Measurements from ENCODE around the gene NDUFA1. TPM values are rescaled to one million over a fixed set of nuclear protein-coding genes. Genes with fewer than 3 reads are reported as not detected.
"Not testable (repeated sequence)": the region's sequence is repeated elsewhere in the genome, so short reads cannot be mapped to it uniquely, and the experiment has no call there.

Gene NDUFA1
- total and polyA plus RNA-seq, 2 experiments from 2014 or later, result 68.3 to 324 TPM

- TF ChIP-seq EZH2phosphoT487 (IDR thresholded peaks at IDR 0.05; ENCODE audit: low read depth, severe bottlenecking, unreplicated experiment), result no peak
- TF ChIP-seq CTCF (IDR thresholded peaks at IDR 0.05; ENCODE audit: poor library complexity), result no peak
- TF ChIP-seq EZH2 (IDR thresholded peaks at IDR 0.05; ENCODE audit: borderline replicate concordance), result no peak
- no peaks in the 10 kb centered on the region for H3K4me1 ChIP-seq (ENCODE audit: insufficient read depth)
- no peak overlapping the region for H2AFZ ChIP-seq
- H3K9me2 ChIP-seq (replicated peaks; ENCODE audit: insufficient read depth), result no peaks in the 10 kb centered on the region
- WGBS (ENCODE audit: low lambda C conversion rate, missing lambda C conversion rate), result 65% methylated on average over 5 of the region's 5 CpGs
- H4K20me1 ChIP-seq (ENCODE audit: insufficient read depth, poor library complexity, severe bottlenecking), result no peaks in the 10 kb centered on the region
- no peak for DNase-seq (ENCODE audit: low spot score)
- H3K4me3 ChIP-seq, result no peak overlapping the region
- H3K9me3 ChIP-seq (ENCODE audit: low read depth), result no peaks in the 10 kb centered on the region
- no peaks in the 10 kb centered on the region for H3K79me2 ChIP-seq
- no peaks in the 10 kb centered on the region for H3K36me3 ChIP-seq (replicated peaks; ENCODE audit: insufficient read depth, low read depth)
- H3K27ac ChIP-seq, result no peak overlapping the region
- no peak overlapping the region for H3K4me2 ChIP-seq
- no peaks in the 10 kb centered on the region for H3K27me3 ChIP-seq
Measured at GRCh38 chrX:119919835-119920585, 48.4 kb downstream of the NDUFA1 start.

- H4K20me1 ChIP-seq (ENCODE audit: insufficient read depth, poor library complexity, severe bottlenecking); H3K9me3 ChIP-seq (ENCODE audit: low read depth); H3K27ac ChIP-seq; H2AFZ ChIP-seq; H3K9me2 ChIP-seq (replicated peaks; ENCODE audit: insufficient read depth); H3K79me2 ChIP-seq; DNase-seq (ENCODE audit: low spot score); H3K4me1 ChIP-seq (ENCODE audit: insufficient read depth); H3K27me3 ChIP-seq; H3K4me2 ChIP-seq; H3K4me3 ChIP-seq; H3K36me3 ChIP-seq (replicated peaks; ENCODE audit: insufficient read depth, low read depth): not testable (repeated sequence)
- WGBS (ENCODE audit: low lambda C conversion rate, missing lambda C conversion rate), result 91% methylated on average over 7 of the region's 7 CpGs
Measured at GRCh38 chrX:119922391-119922790, 50.8 kb downstream of the NDUFA1 start.

Other genes starting within 250 kb of the NDUFA1 start
- 24.7 and 31.4 TPM in 2 replicates for gene SEPTIN6, start 178.7 kb upstream of the NDUFA1 start, total RNA-seq
- gene SEPTIN6, start 178.7 kb upstream of the NDUFA1 start, polyA plus RNA-seq, result 21.3 and 25.3 TPM in 2 replicates
- 0.24 and 1.00 TPM in 2 replicates for gene SOWAHD, start 113.2 kb upstream of the NDUFA1 start, total RNA-seq
- 1.3 and 2.0 TPM in 2 replicates for gene SOWAHD, start 113.2 kb upstream of the NDUFA1 start, polyA plus RNA-seq
- gene RPL39, start 80.2 kb upstream of the NDUFA1 start, total RNA-seq, result 6,564 and 8,635 TPM in 2 replicates
- 647 and 687 TPM in 2 replicates for gene RPL39, start 80.2 kb upstream of the NDUFA1 start, polyA plus RNA-seq
- 3.3 and 4.3 TPM in 2 replicates for gene UPF3B, start 18.9 kb upstream of the NDUFA1 start, total RNA-seq
- gene UPF3B, start 18.9 kb upstream of the NDUFA1 start, polyA plus RNA-seq, result 6.7 and 11.0 TPM in 2 replicates
- 19.7 and 25.8 TPM in 2 replicates for gene RNF113A, start 99 bp upstream of the NDUFA1 start, total RNA-seq
- gene RNF113A, start 99 bp upstream of the NDUFA1 start, polyA plus RNA-seq, result 14.1 and 19.7 TPM in 2 replicates
- gene AKAP14, start 24.1 kb downstream of the NDUFA1 start, total RNA-seq, result not detected in 2 replicates
- not detected in 2 replicates for gene AKAP14, start 24.1 kb downstream of the NDUFA1 start, polyA plus RNA-seq
- 7.1 and 7.7 TPM in 2 replicates for gene NKAP, start 71.9 kb downstream of the NDUFA1 start, total RNA-seq
- gene NKAP, start 71.9 kb downstream of the NDUFA1 start, polyA plus RNA-seq, result 4.3 and 4.4 TPM in 2 replicates
- gene RHOXF2B, start 205.9 kb downstream of the NDUFA1 start, total RNA-seq, result not detected in 2 replicates
- gene RHOXF2B, start 205.9 kb downstream of the NDUFA1 start, polyA plus RNA-seq, result not detected in 2 replicates
- 0.80 TPM in 1 of 2 replicates, not detected in the other for gene RHOXF1, start 244.1 kb downstream of the NDUFA1 start, total RNA-seq
- 0.35 TPM in 1 of 2 replicates, not detected in the other for gene RHOXF1, start 244.1 kb downstream of the NDUFA1 start, polyA plus RNA-seq

Measured in hepatocyte (in vitro differentiated cells).